HepG2 (cell line): ENCODE results near the gene CNNM1. TPM values are rescaled to one million over a fixed set of nuclear protein-coding genes. Genes with fewer than 3 reads are reported as not detected.

Source experiments
- ASH2L ChIP-seq: fragments of 300-600, 200-600 bp; sonication (generic); IDR thresholded peaks from 2 replicates; pipeline ENCODE4 v1.7.0; 2017; ENCODE audit warnings: low read depth, mild to moderate bottlenecking, moderate library complexity, mixed read lengths, low read length; ENCODE audit not compliant: insufficient read length
- ATF4 ChIP-seq, 2 experiments: fragments of 450-650 bp in 1 of 2; sonication (generic) in 1 of 2; formaldehyde crosslinking; IDR thresholded peaks; 2 replicates each; pipeline versions ENCODE4 v1.5.0 to v1.8.0; 2020 to 2022; ENCODE audit warnings: mild to moderate bottlenecking in 1 of 2, missing genetic modification reagents in 1 of 2
- CBX5 ChIP-seq: sonication (generic); formaldehyde crosslinking; IDR thresholded peaks from 2 replicates; pipeline ENCODE4 v1.4.0; 2020; ENCODE audit warnings: missing genetic modification reagents, borderline replicate concordance
- NCOA2 ChIP-seq: sonication (generic); formaldehyde crosslinking; IDR thresholded peaks from 2 replicates; pipeline ENCODE4 v1.8.0; 2022; ENCODE audit warnings: inconsistent platforms
- RNF2 ChIP-seq: fragments of 450-650 bp; conservative IDR thresholded peaks from 2 replicates; pipeline ENCODE4 v1.6.1; 2016; ENCODE audit warnings: low read depth
- SALL2 ChIP-seq: sonication (generic); formaldehyde crosslinking; IDR thresholded peaks from 2 replicates; pipeline ENCODE4 v1.8.1; 2023; ENCODE audit warnings: mild to moderate bottlenecking, missing genetic modification reagents, inconsistent platforms
- SAP130 ChIP-seq: IDR thresholded peaks from 2 replicates; pipeline ENCODE4 v1.6.1; 2016; ENCODE audit warnings: low read depth
- SMAD3 ChIP-seq: sonication (generic); formaldehyde crosslinking; IDR thresholded peaks from 2 replicates; pipeline ENCODE4 v1.4.0; 2020; ENCODE audit warnings: missing genetic modification reagents
- ZNF317 ChIP-seq: sonication (generic); formaldehyde crosslinking; IDR thresholded peaks from 2 replicates; pipeline ENCODE4 v1.5.0; 2020; ENCODE audit warnings: mild to moderate bottlenecking, missing genetic modification reagents
- ZNF331 ChIP-seq: sonication (generic); formaldehyde crosslinking; IDR thresholded peaks from 2 replicates; pipeline ENCODE4 v1.4.0; 2020; ENCODE audit warnings: missing genetic modification reagents
- polyA plus RNA-seq, 8 experiments: library from polyadenylated mRNA; depleted of rRNA in 3 of 8; stranded (reverse) in 7 of 8; unstranded in 1 of 8; fragments of >200 nt; fragmentation: Illumina TruSeq in 4 of 8; extraction: Trizol in 4 of 8; gene quantifications; 2 replicates each; pipeline versions ENCODE4 v1.2.1 to v1.2.3, GENCODE V29; 2011 to 2016; ENCODE audit warnings: low read depth in 4 of 8, missing spikeins in 1 of 8, mixed read lengths in 1 of 8; ENCODE audit not compliant: insufficient read depth in 1 of 8
- total RNA-seq, 5 experiments: library from RNA; depleted of rRNA; stranded (reverse); fragments of >200 nt; fragmentation: Illumina TruSeq; extraction: Trizol; gene quantifications; 2 replicates each; pipeline ENCODE4 v1.2.3, GENCODE V29; 2016; ENCODE audit warnings: low read depth in 1 of 5
- TF ChIP-seq, protein P1 (sequence below): sonication (generic); formaldehyde crosslinking; IDR thresholded peaks from 2 replicates; pipeline ENCODE4 v1.4.0; 2020; ENCODE audit warnings: mild to moderate bottlenecking, missing genetic modification reagents, borderline replicate concordance
- TF ChIP-seq, protein P2 (sequence below): IDR thresholded peaks from 2 replicates; pipeline ENCODE4 v1.4.0; 2020; ENCODE audit warnings: mild to moderate bottlenecking, missing genetic modification reagents
- TF ChIP-seq, protein P3 (sequence below): IDR thresholded peaks from 2 replicates; pipeline ENCODE4 v1.6.1; 2016; ENCODE audit warnings: mild to moderate bottlenecking
- TF ChIP-seq, protein P4 (sequence below): sonication (generic); formaldehyde crosslinking; IDR thresholded peaks from 2 replicates; pipeline ENCODE4 v1.5.1; 2020; ENCODE audit warnings: mild to moderate bottlenecking, missing genetic modification reagents

The CNNM1 gene
- total and polyA plus RNA-seq, 2 of the 13 experiments (the other 11 are each of a cell fraction or from before 2014, with no cell fraction given): 4.3 to 9.6 TPM

GRCh38 chr10:99395750-99396445, 66.7 kb downstream of the CNNM1 start (continued):
- TF ChIP-seq, protein P1, sequence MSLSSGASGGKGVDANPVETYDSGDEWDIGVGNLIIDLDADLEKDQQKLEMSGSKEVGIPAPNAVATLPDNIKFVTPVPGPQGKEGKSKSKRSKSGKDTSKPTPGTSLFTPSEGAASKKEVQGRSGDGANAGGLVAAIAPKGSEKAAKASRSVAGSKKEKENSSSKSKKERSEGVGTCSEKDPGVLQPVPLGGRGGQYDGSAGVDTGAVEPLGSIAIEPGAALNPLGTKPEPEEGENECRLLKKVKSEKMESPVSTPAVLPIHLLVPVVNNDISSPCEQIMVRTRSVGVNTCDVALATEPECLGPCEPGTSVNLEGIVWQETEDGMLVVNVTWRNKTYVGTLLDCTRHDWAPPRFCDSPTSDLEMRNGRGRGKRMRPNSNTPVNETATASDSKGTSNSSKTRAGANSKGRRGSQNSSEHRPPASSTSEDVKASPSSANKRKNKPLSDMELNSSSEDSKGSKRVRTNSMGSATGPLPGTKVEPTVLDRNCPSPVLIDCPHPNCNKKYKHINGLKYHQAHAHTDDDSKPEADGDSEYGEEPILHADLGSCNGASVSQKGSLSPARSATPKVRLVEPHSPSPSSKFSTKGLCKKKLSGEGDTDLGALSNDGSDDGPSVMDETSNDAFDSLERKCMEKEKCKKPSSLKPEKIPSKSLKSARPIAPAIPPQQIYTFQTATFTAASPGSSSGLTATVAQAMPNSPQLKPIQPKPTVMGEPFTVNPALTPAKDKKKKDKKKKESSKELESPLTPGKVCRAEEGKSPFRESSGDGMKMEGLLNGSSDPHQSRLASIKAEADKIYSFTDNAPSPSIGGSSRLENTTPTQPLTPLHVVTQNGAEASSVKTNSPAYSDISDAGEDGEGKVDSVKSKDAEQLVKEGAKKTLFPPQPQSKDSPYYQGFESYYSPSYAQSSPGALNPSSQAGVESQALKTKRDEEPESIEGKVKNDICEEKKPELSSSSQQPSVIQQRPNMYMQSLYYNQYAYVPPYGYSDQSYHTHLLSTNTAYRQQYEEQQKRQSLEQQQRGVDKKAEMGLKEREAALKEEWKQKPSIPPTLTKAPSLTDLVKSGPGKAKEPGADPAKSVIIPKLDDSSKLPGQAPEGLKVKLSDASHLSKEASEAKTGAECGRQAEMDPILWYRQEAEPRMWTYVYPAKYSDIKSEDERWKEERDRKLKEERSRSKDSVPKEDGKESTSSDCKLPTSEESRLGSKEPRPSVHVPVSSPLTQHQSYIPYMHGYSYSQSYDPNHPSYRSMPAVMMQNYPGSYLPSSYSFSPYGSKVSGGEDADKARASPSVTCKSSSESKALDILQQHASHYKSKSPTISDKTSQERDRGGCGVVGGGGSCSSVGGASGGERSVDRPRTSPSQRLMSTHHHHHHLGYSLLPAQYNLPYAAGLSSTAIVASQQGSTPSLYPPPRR: peak; percentile 92; the same call in 1 of the 2 replicates
- TF ChIP-seq RNF2: no peak
- TF ChIP-seq ZNF317 (CRISPR knock-in tag): peak; percentile 72; the same call in 1 of the 2 replicates
- TF ChIP-seq, protein P2, sequence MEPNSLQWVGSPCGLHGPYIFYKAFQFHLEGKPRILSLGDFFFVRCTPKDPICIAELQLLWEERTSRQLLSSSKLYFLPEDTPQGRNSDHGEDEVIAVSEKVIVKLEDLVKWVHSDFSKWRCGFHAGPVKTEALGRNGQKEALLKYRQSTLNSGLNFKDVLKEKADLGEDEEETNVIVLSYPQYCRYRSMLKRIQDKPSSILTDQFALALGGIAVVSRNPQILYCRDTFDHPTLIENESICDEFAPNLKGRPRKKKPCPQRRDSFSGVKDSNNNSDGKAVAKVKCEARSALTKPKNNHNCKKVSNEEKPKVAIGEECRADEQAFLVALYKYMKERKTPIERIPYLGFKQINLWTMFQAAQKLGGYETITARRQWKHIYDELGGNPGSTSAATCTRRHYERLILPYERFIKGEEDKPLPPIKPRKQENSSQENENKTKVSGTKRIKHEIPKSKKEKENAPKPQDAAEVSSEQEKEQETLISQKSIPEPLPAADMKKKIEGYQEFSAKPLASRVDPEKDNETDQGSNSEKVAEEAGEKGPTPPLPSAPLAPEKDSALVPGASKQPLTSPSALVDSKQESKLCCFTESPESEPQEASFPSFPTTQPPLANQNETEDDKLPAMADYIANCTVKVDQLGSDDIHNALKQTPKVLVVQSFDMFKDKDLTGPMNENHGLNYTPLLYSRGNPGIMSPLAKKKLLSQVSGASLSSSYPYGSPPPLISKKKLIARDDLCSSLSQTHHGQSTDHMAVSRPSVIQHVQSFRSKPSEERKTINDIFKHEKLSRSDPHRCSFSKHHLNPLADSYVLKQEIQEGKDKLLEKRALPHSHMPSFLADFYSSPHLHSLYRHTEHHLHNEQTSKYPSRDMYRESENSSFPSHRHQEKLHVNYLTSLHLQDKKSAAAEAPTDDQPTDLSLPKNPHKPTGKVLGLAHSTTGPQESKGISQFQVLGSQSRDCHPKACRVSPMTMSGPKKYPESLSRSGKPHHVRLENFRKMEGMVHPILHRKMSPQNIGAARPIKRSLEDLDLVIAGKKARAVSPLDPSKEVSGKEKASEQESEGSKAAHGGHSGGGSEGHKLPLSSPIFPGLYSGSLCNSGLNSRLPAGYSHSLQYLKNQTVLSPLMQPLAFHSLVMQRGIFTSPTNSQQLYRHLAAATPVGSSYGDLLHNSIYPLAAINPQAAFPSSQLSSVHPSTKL (CRISPR knock-in tag): peak; percentile 93
- TF ChIP-seq, protein P3, sequence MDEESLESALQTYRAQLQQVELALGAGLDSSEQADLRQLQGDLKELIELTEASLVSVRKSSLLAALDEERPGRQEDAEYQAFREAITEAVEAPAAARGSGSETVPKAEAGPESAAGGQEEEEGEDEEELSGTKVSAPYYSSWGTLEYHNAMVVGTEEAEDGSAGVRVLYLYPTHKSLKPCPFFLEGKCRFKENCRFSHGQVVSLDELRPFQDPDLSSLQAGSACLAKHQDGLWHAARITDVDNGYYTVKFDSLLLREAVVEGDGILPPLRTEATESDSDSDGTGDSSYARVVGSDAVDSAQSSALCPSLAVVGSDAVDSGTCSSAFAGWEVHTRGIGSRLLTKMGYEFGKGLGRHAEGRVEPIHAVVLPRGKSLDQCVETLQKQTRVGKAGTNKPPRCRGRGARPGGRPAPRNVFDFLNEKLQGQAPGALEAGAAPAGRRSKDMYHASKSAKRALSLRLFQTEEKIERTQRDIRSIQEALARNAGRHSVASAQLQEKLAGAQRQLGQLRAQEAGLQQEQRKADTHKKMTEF (CRISPR knock-in tag): peak; percentile 89; the same call in 1 of the 2 replicates
- peak; percentile 90 for TF ChIP-seq NCOA2 (CRISPR knock-in tag)
- TF ChIP-seq, protein P4, sequence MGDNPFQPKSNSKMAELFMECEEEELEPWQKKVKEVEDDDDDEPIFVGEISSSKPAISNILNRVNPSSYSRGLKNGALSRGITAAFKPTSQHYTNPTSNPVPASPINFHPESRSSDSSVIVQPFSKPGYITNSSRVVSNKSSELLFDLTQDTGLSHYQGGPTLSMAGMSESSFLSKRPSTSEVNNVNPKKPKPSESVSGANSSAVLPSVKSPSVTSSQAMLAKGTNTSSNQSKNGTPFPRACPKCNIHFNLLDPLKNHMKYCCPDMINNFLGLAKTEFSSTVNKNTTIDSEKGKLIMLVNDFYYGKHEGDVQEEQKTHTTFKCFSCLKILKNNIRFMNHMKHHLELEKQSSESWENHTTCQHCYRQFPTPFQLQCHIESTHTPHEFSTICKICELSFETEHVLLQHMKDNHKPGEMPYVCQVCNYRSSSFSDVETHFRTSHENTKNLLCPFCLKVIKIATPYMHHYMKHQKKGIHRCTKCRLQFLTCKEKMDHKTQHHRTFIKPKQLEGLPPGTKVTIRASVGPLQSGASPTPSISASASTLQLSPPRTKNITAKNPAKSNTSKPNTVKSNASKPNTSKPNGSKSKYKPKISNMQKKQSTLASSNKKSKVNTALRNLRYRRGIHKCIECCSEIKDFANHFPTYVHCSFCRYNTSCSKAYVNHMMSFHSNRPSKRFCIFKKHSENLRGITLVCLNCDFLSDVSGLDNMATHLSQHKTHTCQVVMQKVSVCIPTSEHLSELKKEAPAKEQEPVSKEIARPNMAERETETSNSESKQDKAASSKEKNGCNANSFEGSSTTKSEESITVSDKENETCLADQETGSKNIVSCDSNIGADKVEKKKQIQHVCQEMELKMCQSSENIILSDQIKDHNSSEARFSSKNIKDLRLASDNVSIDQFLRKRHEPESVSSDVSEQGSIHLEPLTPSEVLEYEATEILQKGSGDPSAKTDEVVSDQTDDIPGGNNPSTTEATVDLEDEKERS (CRISPR knock-in tag): 0 out of 2 replicates have a peak, but pooled peaks have one; percentile 45
- TF ChIP-seq CBX5 (CRISPR knock-in tag): peak; percentile 25; the same call in 1 of the 2 replicates
- TF ChIP-seq ASH2L: peak; percentile 41
- peak; percentile 92 for TF ChIP-seq SAP130 (CRISPR knock-in tag)
- no peak for TF ChIP-seq ATF4 (CRISPR knock-in tag; IDR thresholded peaks at IDR 0.05)
- TF ChIP-seq SMAD3 (CRISPR knock-in tag): no peak
- peak; percentile 53; the same call in 1 of the 2 replicates for TF ChIP-seq ZNF331 (CRISPR knock-in tag)
- TF ChIP-seq SALL2 (CRISPR knock-in tag): 0 out of 2 replicates have a peak, but pooled peaks have one; percentile 31
